ENCODE measurements around the gene ST8SIA2. TPM values are rescaled to one million over a fixed set of nuclear protein-coding genes. Genes with fewer than 3 reads are reported as not detected.

The ST8SIA2 gene
- total and polyA plus RNA-seq, 10 of the 15 experiments (the other 5 are each of a cell fraction or from before 2014, with no cell fraction given), result not detected

GRCh38 chr15:92410537-92410936 is 16.9 kb downstream of the ST8SIA2 start:
- Histone ChIP-seq H3K27me3 (replicated peaks in 1 of 2; ENCODE audit: control insufficient read depth in 2 of 2, insufficient read depth in 2 of 2, low read length in 1 of 2) (peaks cover 0 to 3% of the 10 kb centered on the region in 2 experiments; a peak in 2 of 4 replicates), H3K79me2 (ENCODE audit: control insufficient read depth, insufficient read depth, low read length) (no peaks in the 10 kb centered on the region), H4K20me1 (ENCODE audit: control insufficient read depth, insufficient read depth) (no peaks in the 10 kb centered on the region), H2AFZ (ENCODE audit: control insufficient read depth, low read depth, low read length) (no peak overlapping the region), H3K36me3 (ENCODE audit: control insufficient read depth in 2 of 2, insufficient read depth in 2 of 2, low read length in 1 of 2) (no peaks in the 10 kb centered on the region), H3K27ac (ENCODE audit: control insufficient read depth, insufficient read depth) (no peak overlapping the region), H3K9ac (ENCODE audit: control insufficient read depth, insufficient read depth, low read length) (no peak overlapping the region), H3K4me1 (ENCODE audit: control insufficient read depth, insufficient read depth, low read length) (no peaks in the 10 kb centered on the region), H3K9me3 (replicated peaks; ENCODE audit: control insufficient read depth, insufficient read depth, low read length) (no peaks in the 10 kb centered on the region), H3K4me3 (no peak overlapping the region), H3K4me2 (ENCODE audit: control insufficient read depth, insufficient read depth) (no peak overlapping the region)
- no TSS peak for BruUV-seq (replicated peaks)
- ATAC-seq (no peak), FAIRE-seq (no peak), DNase-seq (ENCODE audit: low read depth, low spot score) (no peak)
- in situ Hi-C loops (cut with MboI), result no loop called here
- ChIA-PET CTCF (interaction anchor here (0.6 to 0.7 kb wide), 2 partner anchors 34 to 287 kb away, joined by 3 to 4 read pairs; no protein-coding TSS in a partner anchor), SMC1A (ENCODE audit: uncharacterized antibody, unreplicated experiment) (no interaction called here), RAD21 (ENCODE audit: unreplicated experiment) (no interaction called here), POLR2A (no interaction called here)
- intact Hi-C loops (cut with micrococcal nuclease; ENCODE audit: unreplicated experiment), result no loop called here
- WGBS (ENCODE audit: insufficient coverage, insufficient replicate concordance, low lambda C conversion rate, missing lambda C conversion rate), result 76% methylated on average over 6 of the region's 6 CpGs
- TF ChIP-seq ZNF274 (IDR thresholded peaks at IDR 0.05; ENCODE audit: insufficient read depth, insufficient read length) (no peak), ETV6 (conservative IDR thresholded peaks at IDR 0.05 in 1 of 2, IDR thresholded peaks at IDR 0.05 in 1 of 2; ENCODE audit: borderline replicate concordance in 1 of 2, low read depth in 1 of 2) (no peak), SP1 (IDR thresholded peaks at IDR 0.05; ENCODE audit: low read depth, low read length) (no peak), TAF1 (IDR thresholded peaks at IDR 0.05; ENCODE audit: borderline replicate concordance, low read depth, low read length) (no peak), EGR1 (IDR thresholded peaks at IDR 0.05; ENCODE audit: borderline replicate concordance in 1 of 2, low read depth in 2 of 2, low read length in 2 of 2) (no peak), SKIL (IDR thresholded peaks at IDR 0.05; ENCODE audit: low read depth, poor library complexity, severe bottlenecking) (no peak), DPF2 (IDR thresholded peaks at IDR 0.05) (no peak), HSF1 (IDR thresholded peaks at IDR 0.05; ENCODE audit: low read depth, low read length) (no peak), NR2F1 (conservative IDR thresholded peaks at IDR 0.05) (no peak), WRNIP1 (IDR thresholded peaks at IDR 0.05; ENCODE audit: borderline replicate concordance, low read depth, low read length) (no peak), EZH2 (IDR thresholded peaks at IDR 0.05; ENCODE audit: borderline replicate concordance, control insufficient read depth, low read depth, low read length) (no peak), NFYA (IDR thresholded peaks at IDR 0.05; ENCODE audit: borderline replicate concordance, low read depth, low read length) (no peak)
- TF ChIP-seq, protein P1, sequence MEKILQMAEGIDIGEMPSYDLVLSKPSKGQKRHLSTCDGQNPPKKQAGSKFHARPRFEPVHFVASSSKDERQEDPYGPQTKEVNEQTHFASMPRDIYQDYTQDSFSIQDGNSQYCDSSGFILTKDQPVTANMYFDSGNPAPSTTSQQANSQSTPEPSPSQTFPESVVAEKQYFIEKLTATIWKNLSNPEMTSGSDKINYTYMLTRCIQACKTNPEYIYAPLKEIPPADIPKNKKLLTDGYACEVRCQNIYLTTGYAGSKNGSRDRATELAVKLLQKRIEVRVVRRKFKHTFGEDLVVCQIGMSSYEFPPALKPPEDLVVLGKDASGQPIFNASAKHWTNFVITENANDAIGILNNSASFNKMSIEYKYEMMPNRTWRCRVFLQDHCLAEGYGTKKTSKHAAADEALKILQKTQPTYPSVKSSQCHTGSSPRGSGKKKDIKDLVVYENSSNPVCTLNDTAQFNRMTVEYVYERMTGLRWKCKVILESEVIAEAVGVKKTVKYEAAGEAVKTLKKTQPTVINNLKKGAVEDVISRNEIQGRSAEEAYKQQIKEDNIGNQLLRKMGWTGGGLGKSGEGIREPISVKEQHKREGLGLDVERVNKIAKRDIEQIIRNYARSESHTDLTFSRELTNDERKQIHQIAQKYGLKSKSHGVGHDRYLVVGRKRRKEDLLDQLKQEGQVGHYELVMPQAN (conservative IDR thresholded peaks at IDR 0.05), result no peak
- TF ChIP-seq, protein P2, sequence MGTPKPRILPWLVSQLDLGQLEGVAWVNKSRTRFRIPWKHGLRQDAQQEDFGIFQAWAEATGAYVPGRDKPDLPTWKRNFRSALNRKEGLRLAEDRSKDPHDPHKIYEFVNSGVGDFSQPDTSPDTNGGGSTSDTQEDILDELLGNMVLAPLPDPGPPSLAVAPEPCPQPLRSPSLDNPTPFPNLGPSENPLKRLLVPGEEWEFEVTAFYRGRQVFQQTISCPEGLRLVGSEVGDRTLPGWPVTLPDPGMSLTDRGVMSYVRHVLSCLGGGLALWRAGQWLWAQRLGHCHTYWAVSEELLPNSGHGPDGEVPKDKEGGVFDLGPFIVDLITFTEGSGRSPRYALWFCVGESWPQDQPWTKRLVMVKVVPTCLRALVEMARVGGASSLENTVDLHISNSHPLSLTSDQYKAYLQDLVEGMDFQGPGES (IDR thresholded peaks at IDR 0.05), result no peak
- TF ChIP-seq, protein P3, sequence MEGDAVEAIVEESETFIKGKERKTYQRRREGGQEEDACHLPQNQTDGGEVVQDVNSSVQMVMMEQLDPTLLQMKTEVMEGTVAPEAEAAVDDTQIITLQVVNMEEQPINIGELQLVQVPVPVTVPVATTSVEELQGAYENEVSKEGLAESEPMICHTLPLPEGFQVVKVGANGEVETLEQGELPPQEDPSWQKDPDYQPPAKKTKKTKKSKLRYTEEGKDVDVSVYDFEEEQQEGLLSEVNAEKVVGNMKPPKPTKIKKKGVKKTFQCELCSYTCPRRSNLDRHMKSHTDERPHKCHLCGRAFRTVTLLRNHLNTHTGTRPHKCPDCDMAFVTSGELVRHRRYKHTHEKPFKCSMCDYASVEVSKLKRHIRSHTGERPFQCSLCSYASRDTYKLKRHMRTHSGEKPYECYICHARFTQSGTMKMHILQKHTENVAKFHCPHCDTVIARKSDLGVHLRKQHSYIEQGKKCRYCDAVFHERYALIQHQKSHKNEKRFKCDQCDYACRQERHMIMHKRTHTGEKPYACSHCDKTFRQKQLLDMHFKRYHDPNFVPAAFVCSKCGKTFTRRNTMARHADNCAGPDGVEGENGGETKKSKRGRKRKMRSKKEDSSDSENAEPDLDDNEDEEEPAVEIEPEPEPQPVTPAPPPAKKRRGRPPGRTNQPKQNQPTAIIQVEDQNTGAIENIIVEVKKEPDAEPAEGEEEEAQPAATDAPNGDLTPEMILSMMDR (IDR thresholded peaks at IDR 0.05 in 2 of 3, conservative IDR thresholded peaks at IDR 0.05 in 1 of 3; ENCODE audit: control insufficient read depth in 2 of 3, extremely low read depth in 1 of 3, insufficient read depth in 1 of 3, low read depth in 3 of 3, low read length in 3 of 3), result no peak
